Effector memory CD4-positive, alpha-beta T cell (primary cell): ENCODE results near the gene SLC25A27.

Experiments used
- DNase-seq, 3 donors: peaks; one replicate each; pipeline ENCODE4 v3.0.0-alpha.2; 2020
- H3K27ac ChIP-seq: 2 replicates; pipeline ENCODE4 v1.7.0; 2013; ENCODE audit warnings: mild to moderate bottlenecking, low read length, moderate library complexity; ENCODE audit not compliant: insufficient read depth, poor library complexity, severe bottlenecking
- H3K27me3 ChIP-seq: replicated peaks from 2 replicates; pipeline ENCODE4 v1.7.0; 2013; ENCODE audit warnings: mild to moderate bottlenecking, low read length; ENCODE audit not compliant: insufficient read depth, control insufficient read depth, poor library complexity, severe bottlenecking
- H3K36me3 ChIP-seq: 2 replicates; pipeline ENCODE4 v1.7.0; 2013; ENCODE audit warnings: mild to moderate bottlenecking, low read length, moderate library complexity; ENCODE audit not compliant: control insufficient read depth, insufficient read depth
- H3K4me1 ChIP-seq: 2 replicates; pipeline ENCODE4 v1.7.0; 2013; ENCODE audit warnings: low read length, mild to moderate bottlenecking; ENCODE audit not compliant: control insufficient read depth, insufficient read depth, poor library complexity, severe bottlenecking
- H3K4me3 ChIP-seq: 2 replicates; pipeline ENCODE4 v1.7.0; 2013; ENCODE audit warnings: low read length, low read depth, mild to moderate bottlenecking; ENCODE audit not compliant: insufficient read depth, poor library complexity, severe bottlenecking
- H3K9me3 ChIP-seq: 2 replicates; pipeline ENCODE4 v1.7.0; 2013; ENCODE audit warnings: mild to moderate bottlenecking, low read length, moderate library complexity; ENCODE audit not compliant: control insufficient read depth

The SLC25A27 gene

DNA sequence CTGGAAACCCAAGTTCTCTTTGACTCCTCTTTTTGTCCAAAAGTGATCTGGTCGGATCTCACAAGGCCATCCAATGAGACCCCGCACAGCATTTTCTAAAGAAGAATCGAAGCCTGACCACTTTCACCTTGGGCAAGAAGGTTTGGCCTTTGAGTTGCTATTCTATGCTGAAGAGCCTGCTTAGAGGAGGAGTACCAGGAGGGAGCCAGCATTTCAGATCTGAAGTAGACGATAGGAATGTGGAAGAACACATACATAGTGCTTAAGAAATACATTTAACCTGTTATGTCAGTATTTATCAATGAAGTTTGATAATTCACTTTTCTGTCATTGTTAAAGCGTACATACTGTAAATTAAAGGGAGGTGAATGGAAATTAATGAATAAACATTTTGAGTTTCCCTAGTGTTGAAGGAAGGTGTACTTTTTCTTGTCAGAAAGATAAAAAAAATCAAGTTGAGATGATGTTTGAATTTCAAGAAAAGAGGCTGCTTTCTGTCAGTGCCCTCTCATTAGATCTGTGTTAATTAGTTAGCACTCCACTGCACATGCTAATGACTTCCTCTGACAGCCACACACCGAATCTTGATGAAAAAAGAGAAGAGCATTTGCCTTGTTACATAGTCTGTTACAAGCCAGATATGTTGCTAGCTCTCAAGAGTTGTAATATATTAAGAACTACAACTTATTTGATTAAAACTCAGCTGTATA, 24.0 kb downstream of the SLC25A27 start:
- no peaks in the 10 kb centered on the region for H3K9me3 ChIP-seq
- no peaks in the 10 kb centered on the region for H3K36me3 ChIP-seq
- H3K27me3 ChIP-seq, result no peaks in the 10 kb centered on the region
- H3K27ac ChIP-seq, result no peak overlapping the region
- no peak for DNase-seq
- no peaks in the 10 kb centered on the region for H3K4me1 ChIP-seq
- no peak overlapping the region for H3K4me3 ChIP-seq

DNA sequence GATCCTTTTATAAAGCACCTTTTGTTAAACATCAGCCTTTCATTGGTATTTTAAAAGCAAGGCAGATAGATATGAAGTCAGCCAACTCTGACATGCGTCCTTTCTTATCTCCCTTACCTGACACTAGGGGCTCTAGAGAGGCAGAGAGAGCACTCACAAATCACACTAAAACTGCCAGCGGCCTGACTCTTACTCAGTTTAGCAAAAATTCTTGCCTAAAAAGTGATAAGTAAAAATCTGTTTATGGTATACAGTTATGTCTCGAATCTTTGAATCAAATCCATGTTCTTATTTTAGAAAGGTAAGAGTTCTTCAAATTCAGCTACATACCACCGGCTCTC, 24.5 kb downstream of the SLC25A27 start:
- no peak for DNase-seq
- Histone ChIP-seq H3K4me1 (no peaks in the 10 kb centered on the region), H3K9me3 (no peaks in the 10 kb centered on the region), H3K27me3 (no peaks in the 10 kb centered on the region), H3K36me3 (no peaks in the 10 kb centered on the region), H3K27ac (no peak overlapping the region), H3K4me3 (no peak overlapping the region)

DNA sequence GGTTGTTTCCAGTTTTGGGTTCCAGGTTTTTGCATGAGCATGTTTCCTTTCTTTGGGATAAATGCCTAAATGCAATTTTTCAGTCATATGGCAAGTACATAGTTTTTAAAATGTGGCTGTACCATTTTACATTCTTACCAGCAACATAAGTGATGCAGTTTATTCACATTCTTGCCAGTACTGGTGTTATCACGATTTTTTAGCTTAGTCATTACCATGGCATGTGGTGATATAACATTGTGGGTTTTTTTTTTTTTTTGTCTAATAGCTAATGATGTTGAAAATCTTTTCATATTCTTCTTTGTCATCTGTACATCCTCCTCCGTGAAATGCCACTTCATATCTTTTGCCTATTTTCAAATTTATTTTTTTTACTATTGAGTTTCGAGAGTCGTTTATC, 32.0 kb downstream of the SLC25A27 start:
- Histone ChIP-seq H3K27me3 (no peaks in the 10 kb centered on the region), H3K9me3 (no peaks in the 10 kb centered on the region), H3K4me3 (no peak overlapping the region), H3K36me3 (no peaks in the 10 kb centered on the region), H3K4me1 (no peaks in the 10 kb centered on the region), H3K27ac (no peak overlapping the region)
- no peak for DNase-seq

DNA sequence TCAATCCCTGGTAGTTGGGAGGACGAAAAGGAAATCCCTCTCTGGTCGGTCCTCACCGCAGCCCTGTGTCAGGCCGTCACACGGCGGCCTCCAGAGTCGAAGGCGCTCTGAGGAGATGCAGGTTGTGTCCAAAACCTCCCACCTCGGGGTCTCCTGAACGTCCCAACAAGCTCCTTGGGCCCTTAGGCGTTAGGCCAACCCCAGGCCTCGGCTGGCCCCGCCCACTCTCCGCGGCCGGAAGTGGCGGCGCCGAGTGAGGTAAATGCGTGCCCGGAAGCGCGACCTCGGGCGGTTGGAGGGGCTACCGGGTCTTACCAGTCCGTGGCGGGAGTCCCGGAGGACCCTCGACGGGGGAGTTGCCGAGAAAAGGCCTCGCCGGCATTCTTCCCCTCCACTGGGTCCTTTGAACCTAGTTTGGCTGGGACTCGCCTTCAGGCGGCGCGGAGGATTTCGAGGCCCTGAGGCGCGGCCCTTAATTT, 34.9 kb downstream of the SLC25A27 start, which contains the start of gene TDRD6:
TDRD6 (plus strand) TSS at position 267 of the 479 bp plus-strand sequence. CDS start 244 bp downstream, outside the sequence.
- no peaks in the 10 kb centered on the region for H3K9me3 ChIP-seq
- no peaks in the 10 kb centered on the region for H3K27me3 ChIP-seq
- DNase-seq, result no peak

DNA sequence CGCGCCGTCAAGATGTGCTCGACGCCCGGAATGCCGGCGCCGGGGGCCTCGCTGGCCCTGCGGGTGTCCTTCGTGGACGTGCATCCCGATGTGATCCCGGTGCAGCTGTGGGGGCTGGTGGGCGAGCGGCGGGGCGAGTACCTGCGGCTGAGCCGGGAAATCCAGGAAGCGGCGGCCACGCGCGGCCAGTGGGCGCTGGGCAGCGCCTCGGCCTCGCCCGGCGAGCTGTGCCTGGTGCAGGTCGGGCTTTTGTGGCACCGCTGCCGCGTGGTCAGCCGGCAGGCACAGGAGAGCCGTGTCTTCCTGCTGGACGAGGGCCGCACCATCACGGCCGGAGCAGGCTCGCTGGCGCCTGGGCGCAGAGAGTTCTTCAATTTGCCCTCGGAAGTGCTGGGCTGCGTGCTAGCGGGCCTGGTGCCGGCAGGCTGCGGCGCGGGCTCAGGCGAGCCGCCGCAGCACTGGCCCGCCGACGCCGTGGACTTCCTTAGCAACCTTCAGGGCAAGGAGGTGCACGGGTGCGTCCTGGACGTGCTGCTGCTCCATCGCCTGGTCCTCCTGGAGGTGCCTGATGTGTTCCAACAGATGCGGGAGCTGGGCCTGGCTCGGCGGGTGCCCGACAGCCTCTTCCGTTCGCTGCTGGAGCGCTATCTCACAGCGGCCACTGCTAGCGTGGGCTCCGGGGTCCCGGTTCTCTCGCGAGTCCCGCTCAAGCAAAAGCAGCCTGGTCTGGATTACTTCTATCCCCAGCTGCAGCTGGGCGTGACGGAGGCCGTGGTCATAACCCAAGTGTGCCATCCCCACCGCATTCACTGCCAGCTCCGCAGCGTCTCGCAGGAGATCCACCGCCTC, 35.6 kb downstream of the SLC25A27 start:
- no peak for DNase-seq
- no peaks in the 10 kb centered on the region for H3K27me3 ChIP-seq
- H3K4me1 ChIP-seq, result no peaks in the 10 kb centered on the region
- no peak overlapping the region for H3K27ac ChIP-seq
- no peak overlapping the region for H3K4me3 ChIP-seq
- H3K36me3 ChIP-seq, result no peaks in the 10 kb centered on the region
- no peaks in the 10 kb centered on the region for H3K9me3 ChIP-seq

More for the DNA sequence above, 34.9 kb downstream of the SLC25A27 start, which contains the start of gene TDRD6:
- Histone ChIP-seq H3K36me3 (no peaks in the 10 kb centered on the region), H3K4me1 (no peaks in the 10 kb centered on the region), H3K27ac (no peak within 1 kb of the TSS), H3K4me3 (no peak within 1 kb of the TSS)

DNA sequence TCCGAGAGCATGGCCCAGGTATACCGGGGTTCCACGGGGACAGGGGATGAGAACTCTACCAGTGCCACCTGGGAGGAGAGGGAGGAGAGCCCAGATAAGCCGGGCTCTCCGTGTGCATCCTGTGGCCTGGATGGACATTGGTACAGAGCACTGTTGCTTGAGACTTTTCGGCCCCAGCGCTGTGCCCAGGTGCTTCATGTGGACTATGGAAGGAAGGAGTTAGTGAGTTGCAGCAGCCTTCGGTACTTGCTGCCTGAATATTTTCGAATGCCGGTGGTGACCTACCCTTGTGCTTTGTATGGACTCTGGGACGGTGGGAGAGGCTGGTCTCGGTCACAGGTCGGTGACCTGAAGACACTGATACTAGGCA, 36.2 kb downstream of the SLC25A27 start:
- Histone ChIP-seq H3K4me3 (no peak overlapping the region), H3K4me1 (no peaks in the 10 kb centered on the region), H3K36me3 (no peaks in the 10 kb centered on the region), H3K27ac (no peak overlapping the region), H3K9me3 (no peaks in the 10 kb centered on the region), H3K27me3 (no peaks in the 10 kb centered on the region)
- no peak for DNase-seq

DNA sequence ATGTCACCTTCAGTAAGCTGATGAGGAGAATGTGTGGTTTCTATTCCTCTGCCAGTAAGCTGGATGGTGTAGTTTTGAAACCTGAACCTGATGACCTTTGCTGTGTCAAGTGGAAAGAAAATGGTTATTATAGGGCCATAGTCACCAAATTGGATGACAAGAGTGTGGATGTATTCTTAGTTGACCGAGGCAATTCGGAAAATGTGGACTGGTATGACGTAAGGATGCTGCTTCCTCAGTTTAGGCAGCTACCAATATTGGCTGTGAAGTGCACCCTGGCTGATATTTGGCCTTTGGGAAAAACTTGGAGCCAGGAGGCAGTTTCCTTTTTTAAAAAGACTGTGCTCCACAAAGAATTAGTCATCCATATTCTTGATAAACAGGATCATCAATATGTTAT, 36.9 kb downstream of the SLC25A27 start:
- no peaks in the 10 kb centered on the region for H3K36me3 ChIP-seq
- no peaks in the 10 kb centered on the region for H3K27me3 ChIP-seq
- no peak for DNase-seq
- H3K9me3 ChIP-seq, result no peaks in the 10 kb centered on the region
- no peaks in the 10 kb centered on the region for H3K4me1 ChIP-seq
- no peak overlapping the region for H3K27ac ChIP-seq
- no peak overlapping the region for H3K4me3 ChIP-seq

DNA sequence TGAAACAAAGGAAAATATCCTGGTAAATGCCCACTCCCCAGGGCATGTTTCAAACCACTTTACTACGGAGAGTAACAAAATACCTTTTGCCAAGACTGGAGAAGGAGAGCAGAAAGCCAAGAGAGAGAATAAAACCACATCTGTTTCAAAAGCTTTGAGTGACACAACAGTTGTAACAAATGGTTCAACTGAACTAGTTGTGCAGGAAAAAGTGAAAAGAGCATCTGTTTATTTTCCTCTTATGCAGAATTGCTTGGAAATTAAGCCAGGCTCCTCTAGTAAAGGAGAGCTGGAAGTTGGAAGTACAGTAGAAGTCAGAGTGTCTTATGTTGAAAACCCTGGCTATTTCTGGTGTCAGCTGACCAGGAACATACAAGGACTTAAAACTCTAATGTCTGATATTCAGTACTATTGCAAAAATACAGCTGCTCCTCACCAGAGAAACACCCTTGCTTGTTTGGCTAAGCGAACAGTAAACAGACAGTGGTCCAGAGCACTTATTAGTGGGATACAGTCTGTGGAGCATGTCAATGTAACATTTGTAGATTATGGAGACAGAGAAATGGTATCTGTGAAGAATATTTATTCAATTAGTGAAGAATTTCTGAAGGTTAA, 37.5 kb downstream of the SLC25A27 start:
- no peaks in the 10 kb centered on the region for H3K9me3 ChIP-seq
- no peaks in the 10 kb centered on the region for H3K36me3 ChIP-seq
- H3K27me3 ChIP-seq, result no peaks in the 10 kb centered on the region
- no peak overlapping the region for H3K27ac ChIP-seq
- DNase-seq, result no peak
- H3K4me3 ChIP-seq, result no peak overlapping the region
- no peaks in the 10 kb centered on the region for H3K4me1 ChIP-seq

DNA sequence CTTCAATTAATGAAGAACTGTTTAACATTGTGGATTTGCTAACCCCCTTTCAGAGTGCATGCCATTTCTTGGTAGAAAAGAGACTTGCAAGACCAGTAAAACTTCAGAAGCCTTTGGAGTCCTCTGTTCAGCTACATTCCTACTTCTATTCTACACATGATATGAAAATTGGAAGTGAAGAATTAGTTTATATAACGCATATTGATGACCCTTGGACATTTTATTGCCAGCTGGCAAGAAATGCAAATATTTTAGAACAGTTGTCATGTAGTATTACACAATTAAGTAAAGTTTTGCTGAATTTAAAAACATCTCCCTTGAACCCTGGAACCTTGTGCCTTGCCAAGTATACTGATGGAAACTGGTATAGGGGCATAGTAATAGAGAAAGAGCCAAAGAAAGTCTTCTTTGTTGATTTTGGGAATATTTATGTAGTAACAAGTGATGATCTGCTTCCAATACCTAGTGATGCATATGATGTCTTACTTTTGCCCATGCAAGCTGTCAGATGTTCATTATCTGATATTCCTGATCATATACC, 38.2 kb downstream of the SLC25A27 start:
- Histone ChIP-seq H3K36me3 (no peaks in the 10 kb centered on the region), H3K27me3 (no peaks in the 10 kb centered on the region), H3K9me3 (no peaks in the 10 kb centered on the region), H3K4me1 (no peaks in the 10 kb centered on the region), H3K4me3 (no peak overlapping the region), H3K27ac (no peak overlapping the region)
- DNase-seq, result no peak
